ENCODE results near the gene CFAP100.

Gene CFAP100

GRCh38 chr3:126396536-126396935, 1.8 kb downstream of the CFAP100 start:
- TF ChIP-seq CTCF (IDR thresholded peaks at IDR 0.05; ENCODE audit: low read depth, low read length, missing control alignments): no peak

GRCh38 chr3:126397610-126398422, 3.1 kb downstream of the CFAP100 start:
- DNase-seq (ENCODE audit: low read depth): no peak
- TF ChIP-seq CTCF (IDR thresholded peaks at IDR 0.05; ENCODE audit: low read depth, low read length, missing control alignments): no peak
- no peak overlapping the region for H3K4me3 ChIP-seq (ENCODE audit: low read depth, low read length)

More at GRCh38 chr3:126396536-126396935, 1.8 kb downstream of the CFAP100 start:
- H3K4me3 ChIP-seq (ENCODE audit: low read depth, low read length): no peak overlapping the region
- DNase-seq (ENCODE audit: low read depth): no peak

GRCh38 chr3:126398423-126399350, 4.0 kb downstream of the CFAP100 start:
- TF ChIP-seq CTCF (IDR thresholded peaks at IDR 0.05; ENCODE audit: low read depth, low read length, missing control alignments): no peak

GRCh38 chr3:126399351-126399735, 4.6 kb downstream of the CFAP100 start:
- no peak for TF ChIP-seq CTCF (IDR thresholded peaks at IDR 0.05; ENCODE audit: low read depth, low read length, missing control alignments)
- no peak overlapping the region for H3K4me3 ChIP-seq (ENCODE audit: low read depth, low read length)
- peak; percentile 30 for DNase-seq (ENCODE audit: low read depth)

More at GRCh38 chr3:126398423-126399350, 4.0 kb downstream of the CFAP100 start:
- no peak overlapping the region for H3K4me3 ChIP-seq (ENCODE audit: low read depth, low read length)
- no peak for DNase-seq (ENCODE audit: low read depth)

GRCh38 chr3:126399756-126400155, 5.0 kb downstream of the CFAP100 start:
- TF ChIP-seq CTCF (IDR thresholded peaks at IDR 0.05; ENCODE audit: low read depth, low read length, missing control alignments): no peak

GRCh38 chr3:126401611-126402160, 7.0 kb downstream of the CFAP100 start:
- no peak overlapping the region for H3K4me3 ChIP-seq (ENCODE audit: low read depth, low read length)
- no peak for DNase-seq (ENCODE audit: low read depth)
- no peak for TF ChIP-seq CTCF (IDR thresholded peaks at IDR 0.05; ENCODE audit: low read depth, low read length, missing control alignments)

More at GRCh38 chr3:126399756-126400155, 5.0 kb downstream of the CFAP100 start:
- no peak overlapping the region for H3K4me3 ChIP-seq (ENCODE audit: low read depth, low read length)
- DNase-seq (ENCODE audit: low read depth): no peak

All from GM12864 (cell line).